GM19438 (cell line): ENCODE results near the gene GLT1D1.

ENCODE experiments used
- ATAC-seq: cut with Tn5 transposase; IDR thresholded peaks from one replicate; pipeline ENCODE4 v1.9.1; 2021; ENCODE audit warnings: low read depth; ENCODE audit not compliant: unreplicated experiment

Gene GLT1D1

DNA sequence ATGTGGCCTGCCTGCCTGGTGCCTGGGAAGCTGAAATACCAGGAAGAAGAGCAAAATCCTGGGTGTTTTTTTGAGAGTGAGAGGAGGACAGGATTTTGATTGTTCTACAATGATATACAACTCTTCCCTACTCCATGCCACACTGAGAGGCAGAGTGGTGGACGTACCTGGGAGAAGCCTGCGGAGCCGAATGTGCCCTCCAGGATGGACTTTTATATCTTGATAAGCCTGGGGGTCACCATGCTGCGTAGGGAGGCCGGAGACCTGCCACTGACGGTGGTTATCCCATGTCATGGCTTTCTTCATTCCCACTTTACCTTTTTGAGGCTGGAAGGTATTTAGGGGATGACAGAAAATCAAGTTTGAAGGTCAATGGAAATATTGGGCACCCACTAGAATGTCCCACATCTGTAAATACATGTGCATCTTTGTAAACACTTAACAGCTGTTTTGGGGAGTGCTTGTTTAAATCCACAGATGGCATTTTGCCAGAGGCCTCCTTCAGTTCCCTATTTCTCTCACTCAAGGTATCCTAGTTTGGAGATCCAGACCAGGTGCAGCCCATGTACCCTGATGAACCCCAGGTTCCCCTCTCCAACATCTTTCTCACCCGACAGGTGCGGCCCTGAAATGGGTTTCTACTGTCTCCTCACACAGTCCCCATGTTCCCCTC lies 1.1 kb upstream of the GLT1D1 start:
- ATAC-seq, result no peak

GRCh38 chr12:128853600-128854197 lies 421 bp downstream of the GLT1D1 start:
- ATAC-seq, result no peak

- no peak for ATAC-seq
Measured at GRCh38 chr12:128856035-128856790, 2.9 kb downstream of the GLT1D1 start.

- ATAC-seq, result no peak
Measured at GRCh38 chr12:128856791-128857078, 3.5 kb downstream of the GLT1D1 start.

DNA sequence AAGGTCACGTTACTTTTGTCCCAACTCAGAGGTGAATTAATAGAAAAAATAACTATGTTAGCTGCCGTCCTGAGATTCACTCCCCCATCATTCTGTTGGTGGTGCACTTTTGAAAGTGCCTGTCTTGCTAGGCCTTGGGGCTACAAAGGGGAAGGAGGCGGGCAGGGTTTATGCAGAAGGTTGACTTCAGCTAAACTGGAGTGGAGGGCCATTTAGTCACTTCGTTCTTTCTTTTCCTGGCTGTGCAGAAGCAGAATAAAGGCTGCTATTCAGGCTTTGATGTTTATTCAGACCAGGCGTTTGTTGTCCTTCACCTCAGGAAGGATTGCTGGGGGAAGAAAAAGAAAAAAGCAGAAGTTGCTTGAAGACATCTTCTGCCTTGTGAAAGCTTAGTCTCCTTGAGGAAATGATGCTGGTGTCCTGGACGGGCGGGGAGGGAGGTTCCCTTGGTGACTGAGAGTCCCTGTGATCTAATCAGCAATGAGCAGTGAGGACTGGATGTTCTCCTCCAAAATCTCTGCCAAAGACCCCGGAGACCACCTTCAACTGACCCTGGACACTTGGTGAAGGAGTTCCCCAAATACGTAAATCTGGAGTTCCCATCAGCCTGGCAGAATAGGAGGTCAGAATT lies 4.0 kb downstream of the GLT1D1 start:
- no peak for ATAC-seq

GRCh38 chr12:128859311-128859710 lies 6.0 kb downstream of the GLT1D1 start:
- no peak for ATAC-seq

- ATAC-seq, result no peak
Measured at GRCh38 chr12:128861226-128862016, 8.1 kb downstream of the GLT1D1 start.

DNA sequence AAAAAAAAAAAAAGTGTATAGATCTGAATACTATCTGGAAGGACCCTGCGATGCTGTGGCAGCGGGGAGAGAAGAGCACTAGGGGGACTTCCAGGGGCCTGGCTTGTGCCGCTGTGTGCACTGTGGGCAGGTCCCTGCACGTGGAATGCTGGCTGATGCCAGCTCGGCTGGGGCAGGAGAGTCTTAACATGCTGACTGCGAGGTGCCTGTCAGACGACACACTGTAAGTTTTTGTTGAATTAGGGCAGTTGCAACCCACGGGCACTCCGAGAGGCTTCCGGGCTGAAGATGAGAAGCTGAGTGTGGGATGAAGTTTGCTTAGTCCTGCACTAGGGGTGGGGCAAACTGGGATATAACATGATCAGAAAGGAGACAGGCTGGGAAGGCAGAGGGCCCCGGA lies 10.7 kb downstream of the GLT1D1 start:
- no peak for ATAC-seq

- ATAC-seq, result no peak
Measured at GRCh38 chr12:128864516-128865186, 11.4 kb downstream of the GLT1D1 start.

DNA sequence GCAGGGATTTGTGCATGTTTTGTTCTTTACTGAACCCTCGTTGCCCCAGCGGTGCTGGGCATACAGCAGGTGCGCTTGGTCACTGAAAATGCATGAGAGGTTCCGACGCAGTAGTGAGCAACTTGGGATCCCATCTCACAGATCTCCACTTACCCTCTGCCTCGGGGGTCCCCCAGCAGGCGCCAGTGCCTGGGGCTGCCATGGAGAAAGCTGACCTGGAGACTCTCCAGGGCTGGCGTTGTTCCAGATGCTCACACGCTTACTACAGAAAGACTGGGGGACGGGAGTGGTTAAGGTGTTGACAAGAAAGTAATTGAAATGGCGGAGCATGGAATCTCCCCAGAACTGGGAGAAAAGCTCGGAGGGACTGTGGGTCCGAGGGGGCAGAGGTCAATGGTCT lies 14.2 kb downstream of the GLT1D1 start:
- no peak for ATAC-seq

DNA sequence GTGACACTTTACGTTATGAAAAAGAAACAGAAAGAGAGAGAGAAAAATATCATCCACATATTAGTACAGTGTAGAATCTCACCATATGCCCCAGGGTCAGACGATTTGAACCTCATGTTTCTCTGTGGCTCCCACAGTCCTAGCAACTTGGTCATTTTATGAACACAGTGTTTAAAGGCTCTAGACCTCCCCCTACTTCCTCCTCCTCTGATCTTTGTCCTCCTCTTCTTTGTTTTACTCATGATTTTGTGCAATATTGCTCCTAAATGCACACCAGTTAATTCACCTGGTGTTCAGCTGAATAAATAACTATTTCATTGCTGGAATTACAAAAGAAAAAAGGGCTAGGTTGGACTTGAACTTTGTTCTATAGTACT lies 18.2 kb downstream of the GLT1D1 start:
- no peak for ATAC-seq

DNA sequence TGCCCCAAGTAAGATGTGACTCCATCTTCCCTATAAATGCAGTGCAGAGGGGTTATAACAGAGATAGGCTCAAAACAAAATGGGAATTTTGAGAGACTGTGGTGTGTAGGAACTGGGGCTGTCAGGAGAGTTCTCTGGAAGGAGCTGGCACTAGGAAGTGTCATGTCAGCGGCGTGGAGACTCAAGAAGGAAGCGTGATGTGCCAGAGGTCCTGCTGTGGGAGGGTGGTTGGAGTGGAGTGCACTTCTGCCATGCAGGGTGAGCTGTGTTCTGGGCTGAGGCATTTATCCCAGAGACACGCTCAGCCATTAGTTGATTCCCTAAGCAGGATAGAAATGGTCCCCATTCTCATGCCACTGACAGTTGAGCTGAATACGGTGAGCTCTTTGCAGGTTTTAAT lies 19.0 kb downstream of the GLT1D1 start:
- ATAC-seq, result no peak

- ATAC-seq, result no peak
Measured at GRCh38 chr12:128876559-128876958, 23.3 kb downstream of the GLT1D1 start.

GRCh38 chr12:128879898-128880764 lies 26.9 kb downstream of the GLT1D1 start:
- ATAC-seq, result no peak

GRCh38 chr12:128891856-128892255 lies 38.6 kb downstream of the GLT1D1 start:
- no peak for ATAC-seq

DNA sequence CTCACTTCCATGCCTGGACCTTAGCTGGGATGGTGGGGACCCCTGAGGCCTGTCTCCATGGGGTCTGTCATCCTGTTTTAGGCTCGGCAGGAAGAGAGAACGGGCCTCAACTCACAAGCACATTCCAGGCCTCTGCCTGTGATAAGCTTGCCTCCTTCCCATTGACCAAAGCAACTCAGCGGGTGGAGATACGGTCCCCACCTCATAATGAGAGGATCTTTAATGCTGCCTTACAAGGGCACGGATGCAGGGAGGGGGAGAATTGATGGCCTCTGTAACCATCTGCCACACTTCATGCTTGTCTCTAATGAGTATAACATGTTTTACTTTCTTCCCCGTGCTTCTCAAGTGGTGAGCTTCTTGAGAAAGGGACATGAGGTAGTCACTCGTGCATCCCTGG lies 50.0 kb downstream of the GLT1D1 start:
- no peak for ATAC-seq

DNA sequence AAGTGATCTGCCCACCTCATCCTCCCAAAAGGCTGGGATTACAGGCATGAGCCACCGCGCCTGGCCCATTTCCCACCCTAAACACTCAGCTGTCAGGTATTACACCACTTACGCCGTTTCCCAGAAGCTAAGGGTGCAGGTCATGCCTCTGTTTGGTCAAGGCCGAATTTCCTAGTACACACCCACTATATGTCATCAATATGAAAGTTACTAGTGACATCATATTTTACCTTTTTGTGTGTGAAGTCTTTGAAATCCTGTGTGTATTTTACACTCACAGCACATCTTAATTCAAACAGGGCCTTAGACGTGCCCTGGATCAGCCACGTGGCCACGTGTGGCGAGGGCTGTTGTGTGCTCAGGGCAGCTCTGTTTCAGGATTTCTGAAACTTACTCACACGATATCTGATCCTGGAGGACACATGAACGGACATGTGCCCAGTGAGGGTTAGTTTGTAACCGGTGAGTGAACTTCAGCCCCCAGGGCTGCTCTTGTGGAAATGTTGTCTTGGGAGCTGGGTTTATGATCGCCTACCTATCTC lies 51.8 kb downstream of the GLT1D1 start:
- no peak for ATAC-seq

GRCh38 chr12:128906485-128907137 lies 53.3 kb downstream of the GLT1D1 start:
- no peak for ATAC-seq

DNA sequence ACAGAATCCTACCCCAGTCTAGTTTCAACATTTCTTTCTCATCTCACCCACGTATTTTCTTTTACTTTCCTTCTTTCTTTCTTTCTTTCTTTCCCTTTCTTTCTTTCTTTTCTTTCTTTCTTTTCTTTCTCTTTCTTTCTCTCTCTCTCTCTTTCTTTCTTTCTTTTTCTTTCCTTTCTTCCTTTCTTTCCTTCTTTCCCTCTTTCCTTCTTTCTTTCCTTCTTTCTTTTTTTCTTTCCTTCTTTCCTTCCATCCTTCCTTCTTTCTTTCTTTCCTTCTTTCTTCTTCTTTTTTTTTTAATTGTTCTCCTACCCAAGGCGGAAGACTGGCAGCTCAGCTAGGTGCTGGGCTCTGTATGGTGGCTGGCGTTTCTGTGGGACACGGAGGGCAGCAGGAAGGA lies 55.0 kb downstream of the GLT1D1 start:
- no peak for ATAC-seq
